Measurements from ENCODE around the gene SMARCAL1.

Gene SMARCAL1

DNA sequence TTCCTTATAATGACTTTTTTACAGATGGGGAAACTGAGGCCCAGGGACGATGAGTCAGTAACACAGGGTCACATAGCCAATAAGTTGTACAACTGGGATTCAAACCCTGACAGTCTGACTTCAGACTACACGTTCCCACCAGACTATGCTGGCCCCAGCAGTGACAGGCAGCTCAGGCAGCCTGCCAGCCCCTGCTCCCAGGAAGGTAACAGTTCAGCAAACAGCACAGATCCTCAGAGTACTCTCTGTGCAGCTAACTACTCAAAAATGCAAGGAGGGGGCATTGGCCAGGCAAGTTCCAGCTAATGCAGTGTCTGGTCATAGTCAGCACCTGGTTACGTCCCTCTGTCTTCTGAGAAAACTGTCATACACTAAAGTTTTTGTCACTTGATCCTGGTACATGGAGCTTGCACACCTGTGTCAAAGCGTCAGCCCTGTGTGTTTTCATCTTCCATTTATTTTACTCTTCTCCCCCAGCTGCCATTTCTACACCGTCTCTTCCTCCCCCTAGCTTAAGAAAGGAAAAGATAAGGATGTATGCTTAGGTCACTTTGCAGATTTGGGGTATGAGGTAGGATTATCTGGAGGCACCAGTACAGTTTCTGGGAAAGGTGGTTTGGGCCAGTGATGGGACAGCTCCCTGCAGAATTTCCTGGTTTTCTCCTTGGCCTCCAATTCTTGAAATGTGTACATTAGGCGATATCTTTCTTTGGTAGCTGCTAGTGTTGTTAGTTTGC lies 4.5 kb downstream of the SMARCAL1 start:
- TF ChIP-seq, protein P1, sequence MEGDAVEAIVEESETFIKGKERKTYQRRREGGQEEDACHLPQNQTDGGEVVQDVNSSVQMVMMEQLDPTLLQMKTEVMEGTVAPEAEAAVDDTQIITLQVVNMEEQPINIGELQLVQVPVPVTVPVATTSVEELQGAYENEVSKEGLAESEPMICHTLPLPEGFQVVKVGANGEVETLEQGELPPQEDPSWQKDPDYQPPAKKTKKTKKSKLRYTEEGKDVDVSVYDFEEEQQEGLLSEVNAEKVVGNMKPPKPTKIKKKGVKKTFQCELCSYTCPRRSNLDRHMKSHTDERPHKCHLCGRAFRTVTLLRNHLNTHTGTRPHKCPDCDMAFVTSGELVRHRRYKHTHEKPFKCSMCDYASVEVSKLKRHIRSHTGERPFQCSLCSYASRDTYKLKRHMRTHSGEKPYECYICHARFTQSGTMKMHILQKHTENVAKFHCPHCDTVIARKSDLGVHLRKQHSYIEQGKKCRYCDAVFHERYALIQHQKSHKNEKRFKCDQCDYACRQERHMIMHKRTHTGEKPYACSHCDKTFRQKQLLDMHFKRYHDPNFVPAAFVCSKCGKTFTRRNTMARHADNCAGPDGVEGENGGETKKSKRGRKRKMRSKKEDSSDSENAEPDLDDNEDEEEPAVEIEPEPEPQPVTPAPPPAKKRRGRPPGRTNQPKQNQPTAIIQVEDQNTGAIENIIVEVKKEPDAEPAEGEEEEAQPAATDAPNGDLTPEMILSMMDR (IDR thresholded peaks at IDR 0.05; ENCODE audit: control extremely low read depth, extremely low read depth, low read depth, missing control alignments): no peak
- ChIA-PET POLR2A (no interaction called here), CTCF (interaction anchor here (1.0 to 5.9 kb wide), 10 partner anchors 10 to 486 kb away, joined by 3 to 60 read pairs (median 4); no protein-coding TSS in a partner anchor)
- DNase-seq (ENCODE audit: extremely low spot score): no peak

DNA sequence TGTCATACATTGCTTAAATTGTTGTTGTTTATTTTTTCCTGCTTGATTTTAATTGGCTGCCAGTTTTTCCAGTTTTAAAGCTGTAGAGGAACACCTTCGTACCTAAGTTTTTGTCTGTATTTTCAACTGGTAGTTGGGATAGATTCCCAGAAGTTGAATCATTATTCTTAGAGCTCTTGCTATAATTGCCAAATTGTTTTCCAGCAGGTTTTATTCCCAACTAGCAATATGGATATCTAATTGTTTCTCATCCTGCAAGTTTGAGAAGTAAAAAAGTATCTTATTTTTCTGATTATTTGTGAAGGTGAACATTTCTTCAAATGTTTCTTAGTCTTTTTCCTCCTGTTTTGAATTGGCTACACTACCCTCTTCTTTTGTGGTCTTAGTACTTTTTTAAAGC lies 6.7 kb downstream of the SMARCAL1 start:
- TF ChIP-seq, protein P1 (IDR thresholded peaks at IDR 0.05; ENCODE audit: control extremely low read depth, extremely low read depth, low read depth, missing control alignments): no peak
- CTCF ChIA-PET: interaction anchor here (1.3 to 1.7 kb wide), 6 partner anchors 7 to 196 kb away, joined by 3 to 5 read pairs (median 4); no protein-coding TSS in a partner anchor
- DNase-seq (ENCODE audit: extremely low spot score): no peak
- POLR2A ChIA-PET: interaction anchor here (1.2 kb wide), 1 partner anchor 18 kb away, joined by 3 read pairs; no protein-coding TSS in a partner anchor

DNA sequence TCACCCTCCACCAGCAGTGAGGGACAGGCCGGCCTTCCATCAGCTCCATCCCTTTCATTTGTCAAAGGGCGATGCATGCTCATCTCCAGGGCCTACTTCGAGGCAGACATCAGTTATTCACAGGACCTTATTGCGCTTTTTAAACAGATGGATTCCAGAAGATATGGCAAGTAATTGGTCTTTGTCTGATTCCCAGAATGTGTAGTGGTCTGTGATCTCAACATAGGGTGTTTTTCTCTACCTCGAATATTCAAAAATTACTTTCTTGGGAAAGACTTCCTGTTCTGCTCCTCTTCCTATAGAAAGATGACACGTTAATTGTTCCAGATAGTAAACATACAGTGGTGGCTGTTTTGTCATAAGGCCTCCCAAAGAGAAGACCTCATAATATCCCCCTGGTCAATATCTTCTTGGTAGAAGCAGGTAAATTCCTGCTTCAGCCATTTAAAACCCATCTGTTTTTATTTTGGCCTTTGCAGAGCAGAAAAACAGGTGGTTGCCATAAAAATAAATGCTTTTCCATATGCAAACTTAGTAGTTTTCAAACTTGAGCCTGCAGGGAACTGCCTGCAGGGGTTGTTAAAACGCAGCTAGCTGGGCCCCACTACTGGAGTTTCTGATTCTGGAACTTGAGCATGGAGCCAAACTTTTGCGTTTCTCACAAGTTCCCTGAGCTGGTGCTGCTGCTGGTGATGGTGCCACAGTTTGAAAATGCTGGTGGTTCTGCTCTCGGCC lies 8.2 kb downstream of the SMARCAL1 start:
- CTCF ChIA-PET: interaction anchor here (1.3 kb wide), 1 partner anchor 28 kb away, joined by 3 read pairs; no protein-coding TSS in a partner anchor

DNA sequence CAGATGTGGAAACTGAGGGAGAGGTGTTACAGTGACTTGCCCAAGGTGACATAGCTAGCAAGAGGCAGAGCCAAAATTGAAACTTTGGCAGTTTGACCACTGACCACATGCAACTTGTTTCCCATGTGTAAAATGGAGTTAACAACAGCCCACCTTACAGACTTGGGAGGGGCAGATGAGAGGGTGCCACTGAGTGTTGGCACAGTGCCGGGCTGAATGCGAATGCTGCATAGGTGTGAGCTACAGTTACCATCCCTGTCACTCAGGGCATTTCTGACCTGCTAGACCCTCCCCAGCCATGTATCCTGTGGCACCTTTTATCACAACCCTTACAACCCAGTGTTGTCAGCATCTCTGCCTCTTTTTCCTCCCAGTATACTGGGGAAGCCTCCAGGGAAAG lies 10.8 kb downstream of the SMARCAL1 start:
- POLR2A ChIA-PET: no interaction called here
- TF ChIP-seq, protein P1 (IDR thresholded peaks at IDR 0.05; ENCODE audit: control extremely low read depth, extremely low read depth, low read depth, missing control alignments): no peak
- CTCF ChIA-PET: interaction anchor here (1.1 kb wide), 2 partner anchors 20 to 244 kb away, joined by 3 to 4 read pairs; no protein-coding TSS in a partner anchor
- no peak for DNase-seq (ENCODE audit: extremely low spot score)

More for the DNA sequence above, 8.2 kb downstream of the SMARCAL1 start:
- TF ChIP-seq, protein P1 (IDR thresholded peaks at IDR 0.05; ENCODE audit: control extremely low read depth, extremely low read depth, low read depth, missing control alignments): no peak
- no peak for DNase-seq (ENCODE audit: extremely low spot score)
- POLR2A ChIA-PET: no interaction called here

DNA sequence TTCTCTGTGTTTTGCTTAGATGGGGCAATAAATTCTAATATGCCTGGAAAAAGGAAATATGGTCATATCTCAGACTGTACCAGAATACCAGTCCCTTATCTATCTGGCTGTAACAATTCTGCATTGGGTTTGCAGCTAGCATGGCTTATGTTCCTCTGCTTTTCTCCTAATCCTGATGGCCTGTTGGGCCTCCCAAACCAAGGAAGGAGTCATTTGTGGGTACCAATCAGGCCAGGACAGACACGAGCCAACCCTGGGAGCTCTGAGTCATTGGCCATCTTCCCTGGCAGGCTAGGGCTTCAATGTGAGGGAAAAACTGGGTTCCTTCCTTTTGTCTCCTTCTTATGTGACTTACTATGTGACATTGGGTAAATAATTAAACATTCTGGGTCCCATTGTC lies 12.0 kb downstream of the SMARCAL1 start:
- ChIA-PET CTCF (no interaction called here), POLR2A (no interaction called here)
- TF ChIP-seq, protein P1 (IDR thresholded peaks at IDR 0.05; ENCODE audit: control extremely low read depth, extremely low read depth, low read depth, missing control alignments): no peak
- no peak for DNase-seq (ENCODE audit: extremely low spot score)

- POLR2A ChIA-PET: no interaction called here
- DNase-seq (ENCODE audit: extremely low spot score): no peak
- TF ChIP-seq, protein P1 (IDR thresholded peaks at IDR 0.05; ENCODE audit: control extremely low read depth, extremely low read depth, low read depth, missing control alignments): no peak
- CTCF ChIA-PET: interaction anchor here (1.4 kb wide), 2 partner anchors 7 to 13 kb away, joined by 3 to 5 read pairs; partner anchors contain the start of gene SMARCAL1
Observed at GRCh38 chr2:216425008-216425787, 12.9 kb downstream of the SMARCAL1 start.

Measured in GM10248 (cell line).